Astrocyte of the spinal cord (primary cell): ENCODE results near the gene POPDC2.
"Not testable (repeated sequence)": the region's sequence is repeated elsewhere in the genome, so short reads cannot be mapped to it uniquely, and the experiment has no call there.

ENCODE experiments used
- DNase-seq: peaks from one replicate; pipeline ENCODE4 v3.0.0; 2011; ENCODE audit warnings: low read depth, low spot score
- H3K4me3 ChIP-seq: 2 replicates; pipeline ENCODE4 v1.5.1; 2011; ENCODE audit warnings: low read depth, mild to moderate bottlenecking, low read length, moderate library complexity
- in situ Hi-C: cut with HindIII; loops from 2 replicates; pipeline ENCODE4 v1.10.0; 2017; ENCODE audit warnings: low sequenced_read_pairs
- TF ChIP-seq, protein P1 (sequence below): IDR thresholded peaks from 2 replicates; pipeline ENCODE4 v1.5.1; 2012; ENCODE audit warnings: low read depth, mild to moderate bottlenecking, low read length, inconsistent platforms

Gene POPDC2

DNA sequence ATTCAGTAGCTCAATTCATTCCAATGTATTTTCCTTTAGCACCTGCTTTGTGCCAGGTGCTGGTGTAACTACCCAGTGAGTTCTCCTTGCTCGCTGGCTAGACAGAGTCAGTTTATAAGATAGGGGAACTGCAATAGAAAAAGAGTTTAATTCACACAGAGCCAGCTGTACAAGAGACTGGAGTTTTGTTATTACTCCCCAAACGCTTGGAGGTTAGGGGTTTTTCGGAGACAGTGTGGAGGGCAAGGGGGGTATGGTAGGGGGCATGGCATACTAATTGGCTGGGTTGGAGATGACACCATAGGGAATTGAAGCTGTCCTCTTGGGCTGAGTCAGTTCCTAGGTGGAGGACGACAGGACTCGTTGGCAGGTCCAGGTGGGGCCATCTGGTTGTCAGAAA lies 37.0 kb upstream of the POPDC2 start:
- no peak for DNase-seq
- no peak overlapping the region for H3K4me3 ChIP-seq
- TF ChIP-seq, protein P1, sequence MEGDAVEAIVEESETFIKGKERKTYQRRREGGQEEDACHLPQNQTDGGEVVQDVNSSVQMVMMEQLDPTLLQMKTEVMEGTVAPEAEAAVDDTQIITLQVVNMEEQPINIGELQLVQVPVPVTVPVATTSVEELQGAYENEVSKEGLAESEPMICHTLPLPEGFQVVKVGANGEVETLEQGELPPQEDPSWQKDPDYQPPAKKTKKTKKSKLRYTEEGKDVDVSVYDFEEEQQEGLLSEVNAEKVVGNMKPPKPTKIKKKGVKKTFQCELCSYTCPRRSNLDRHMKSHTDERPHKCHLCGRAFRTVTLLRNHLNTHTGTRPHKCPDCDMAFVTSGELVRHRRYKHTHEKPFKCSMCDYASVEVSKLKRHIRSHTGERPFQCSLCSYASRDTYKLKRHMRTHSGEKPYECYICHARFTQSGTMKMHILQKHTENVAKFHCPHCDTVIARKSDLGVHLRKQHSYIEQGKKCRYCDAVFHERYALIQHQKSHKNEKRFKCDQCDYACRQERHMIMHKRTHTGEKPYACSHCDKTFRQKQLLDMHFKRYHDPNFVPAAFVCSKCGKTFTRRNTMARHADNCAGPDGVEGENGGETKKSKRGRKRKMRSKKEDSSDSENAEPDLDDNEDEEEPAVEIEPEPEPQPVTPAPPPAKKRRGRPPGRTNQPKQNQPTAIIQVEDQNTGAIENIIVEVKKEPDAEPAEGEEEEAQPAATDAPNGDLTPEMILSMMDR = no peak
- in situ Hi-C loops = no loop called here

DNA sequence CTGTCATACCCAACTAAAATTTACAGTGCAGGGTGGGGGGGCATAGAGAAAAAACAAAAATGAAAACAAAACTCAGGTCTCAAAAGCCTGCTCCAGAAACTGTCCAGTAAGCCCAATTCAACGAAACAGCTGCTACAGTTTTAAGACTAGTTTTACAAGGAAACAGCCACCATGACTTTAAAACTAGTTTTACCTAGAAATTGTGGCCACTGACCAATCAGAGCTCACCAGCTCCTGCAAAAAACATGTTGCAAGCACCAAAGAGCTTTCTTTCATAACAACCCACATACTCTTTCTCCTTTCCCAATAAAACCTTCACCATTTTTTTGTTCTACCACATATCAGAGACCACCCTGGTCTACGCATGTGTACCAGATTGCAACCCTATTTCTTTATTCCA lies 35.1 kb upstream of the POPDC2 start:
- DNase-seq = no peak
- in situ Hi-C loops = no loop called here

DNA sequence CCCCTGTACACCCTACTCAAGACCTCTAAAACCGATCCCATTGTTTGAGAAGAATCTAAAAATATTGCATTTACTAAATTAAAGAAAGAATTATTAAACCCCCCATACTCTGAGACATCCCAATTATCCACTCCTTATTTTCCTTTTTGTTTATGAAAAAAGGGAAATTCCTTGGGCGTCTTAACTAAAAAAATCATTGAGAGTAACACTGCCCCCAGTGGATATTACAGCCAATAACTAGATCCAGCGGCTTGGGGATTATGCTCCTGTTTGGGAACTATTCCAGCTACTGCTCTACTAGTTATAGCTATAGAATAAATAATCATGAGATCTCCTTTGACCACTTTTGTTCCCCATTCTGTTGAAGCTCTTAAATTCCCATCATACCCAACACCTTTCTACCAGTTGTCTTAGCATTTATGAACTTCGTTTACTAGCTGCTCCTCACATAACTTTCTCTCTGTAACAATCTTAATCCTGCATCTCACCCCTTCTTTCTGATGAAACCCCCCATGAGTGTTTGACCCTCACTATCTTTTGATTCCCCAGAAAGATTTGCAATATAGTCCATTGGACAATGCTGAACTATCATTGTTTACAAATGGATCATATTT lies 29.8 kb upstream of the POPDC2 start:
- H3K4me3 ChIP-seq = no peak overlapping the region
- in situ Hi-C loops = no loop called here
- TF ChIP-seq, protein P1 = peak; percentile 51
- DNase-seq = peak; percentile 46

More for the DNA sequence above, 35.1 kb upstream of the POPDC2 start:
- TF ChIP-seq, protein P1 = no peak
- H3K4me3 ChIP-seq = no peak overlapping the region

DNA sequence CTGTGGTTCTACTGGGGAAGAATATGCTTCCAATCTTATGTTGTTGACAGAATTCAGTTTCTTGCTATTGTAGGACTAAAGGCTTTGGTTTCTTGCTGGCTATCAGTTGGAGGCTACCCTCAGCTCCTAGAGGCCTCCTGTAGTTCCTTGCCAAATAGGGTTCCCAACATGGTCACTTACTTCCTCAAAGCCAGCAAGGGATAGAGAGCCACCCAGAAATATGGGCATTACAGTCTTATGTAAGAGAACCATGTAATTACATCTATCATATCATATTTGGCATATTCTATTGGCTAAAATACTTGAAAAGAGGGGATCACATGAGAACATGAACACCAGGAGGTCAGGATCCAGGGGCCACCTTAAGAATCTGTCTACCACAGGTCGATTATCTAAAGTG lies 23.0 kb upstream of the POPDC2 start:
- H3K4me3 ChIP-seq = no peak overlapping the region
- DNase-seq = no peak
- TF ChIP-seq, protein P1 = no peak
- in situ Hi-C loops = no loop called here

DNA sequence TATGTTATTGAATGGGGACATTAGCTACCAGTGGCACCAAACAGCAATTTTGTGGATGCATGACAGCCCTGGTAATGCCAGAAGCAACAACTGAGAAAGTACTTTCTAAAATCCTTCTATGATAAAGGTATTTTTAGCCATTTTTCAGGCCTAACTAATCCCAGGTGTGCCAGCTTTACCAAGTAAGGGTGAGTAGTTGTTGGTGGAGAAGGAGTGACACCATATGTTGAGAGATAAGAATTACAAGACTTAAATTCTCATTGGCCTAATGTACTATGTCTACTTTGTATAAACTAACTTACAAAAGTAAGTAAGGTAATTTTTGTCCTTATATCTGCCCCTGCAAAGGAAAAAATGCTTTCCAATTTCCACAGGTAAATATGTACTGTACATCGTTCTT lies 20.9 kb upstream of the POPDC2 start:
- DNase-seq = peak; percentile 51
- TF ChIP-seq, protein P1 = peak; percentile 44
- H3K4me3 ChIP-seq = no peak overlapping the region
- in situ Hi-C loops = no loop called here

DNA sequence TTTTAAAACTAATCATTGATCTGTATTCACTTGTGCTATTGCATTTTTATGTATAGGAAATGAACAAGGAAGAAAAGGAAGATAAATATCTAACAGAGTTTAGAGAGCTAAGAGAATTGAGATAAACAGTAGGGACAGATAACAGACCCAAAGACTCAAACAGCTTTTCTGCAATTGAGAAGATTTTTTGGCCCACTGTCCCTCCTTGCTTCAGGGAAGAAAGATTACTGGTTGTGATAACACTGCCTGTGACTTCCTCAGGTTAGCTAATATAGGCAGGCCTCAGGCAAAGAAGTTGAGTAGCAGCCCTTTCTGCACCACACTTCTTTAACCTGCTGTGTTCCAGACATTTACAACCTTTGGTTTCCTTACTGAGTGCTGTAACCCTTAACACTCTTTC lies 19.5 kb upstream of the POPDC2 start:
- H3K4me3 ChIP-seq = no peak overlapping the region
- in situ Hi-C loops = no loop called here

DNA sequence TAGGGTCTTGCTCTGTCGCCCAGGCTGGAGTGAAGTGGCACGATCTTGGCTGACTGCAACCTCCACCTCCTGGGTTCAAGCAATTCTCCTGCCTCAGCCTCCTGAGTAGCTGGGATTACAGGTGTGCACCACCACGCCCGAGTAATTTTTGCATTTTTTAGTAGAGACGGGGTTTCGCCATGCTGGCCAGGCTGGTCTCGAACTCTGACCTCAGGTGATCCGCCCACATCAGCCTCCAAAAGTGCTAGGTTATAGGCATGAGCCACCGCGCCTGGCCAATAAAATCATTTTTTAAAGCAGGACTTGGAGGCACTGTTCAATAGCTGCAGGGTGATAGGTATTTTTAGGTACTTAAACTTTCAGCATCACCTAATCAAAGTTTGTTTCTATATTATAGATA lies 17.8 kb upstream of the POPDC2 start:
- DNase-seq, in situ Hi-C loops, H3K4me3 ChIP-seq: not testable (repeated sequence)

More for the DNA sequence above, 19.5 kb upstream of the POPDC2 start:
- no peak for DNase-seq
- TF ChIP-seq, protein P1 = no peak
